Subcutaneous abdominal adipose tissue (tissue), 5 donors: ENCODE measurements around the gene AGFG2.
"Not testable (repeated sequence)": the region's sequence is repeated elsewhere in the genome, so short reads cannot be mapped to it uniquely, and the experiment has no call there.

Experiments used
- H3K27ac ChIP-seq: one replicate; pipeline ENCODE4 v1.7.0; 2013; ENCODE audit warnings: low read depth, mild to moderate bottlenecking, inconsistent platforms, low read length, moderate library complexity
- H3K27me3 ChIP-seq, 5 donors: one replicate each; pipeline ENCODE4 v1.7.0; 2013; ENCODE audit warnings: low read length in 5 of 5, inconsistent platforms in 1 of 5; ENCODE audit not compliant: control insufficient read depth in 5 of 5, insufficient read depth in 4 of 5
- H3K36me3 ChIP-seq, 5 donors: one replicate each; pipeline ENCODE4 v1.7.0; 2013; ENCODE audit warnings: low read length in 5 of 5; ENCODE audit not compliant: control insufficient read depth in 5 of 5, insufficient read depth in 5 of 5
- H3K4me1 ChIP-seq, 5 donors: one replicate each; pipeline ENCODE4 v1.7.0; 2013; ENCODE audit warnings: low read length in 5 of 5, mild to moderate bottlenecking in 3 of 5, moderate library complexity in 1 of 5; ENCODE audit not compliant: control insufficient read depth in 5 of 5, insufficient read depth in 5 of 5
- H3K4me3 ChIP-seq, 5 donors: one replicate each; pipeline ENCODE4 v1.7.0; 2013; ENCODE audit warnings: low read length in 5 of 5, low read depth in 1 of 5
- H3K9ac ChIP-seq, 5 donors: one replicate each; pipeline ENCODE4 v1.7.0; 2013; ENCODE audit warnings: low read length in 5 of 5, mild to moderate bottlenecking in 4 of 5, moderate library complexity in 3 of 5
- H3K9me3 ChIP-seq, 5 donors: one replicate each; pipeline ENCODE4 v1.7.0; 2013; ENCODE audit warnings: low read length in 5 of 5; ENCODE audit not compliant: control insufficient read depth in 5 of 5
- donor health status: healthy.
- donor health status: healthy.
- donor health status: healthy.
- donor health status: healthy.
- donor health status: healthy.

The AGFG2 gene, protein sequence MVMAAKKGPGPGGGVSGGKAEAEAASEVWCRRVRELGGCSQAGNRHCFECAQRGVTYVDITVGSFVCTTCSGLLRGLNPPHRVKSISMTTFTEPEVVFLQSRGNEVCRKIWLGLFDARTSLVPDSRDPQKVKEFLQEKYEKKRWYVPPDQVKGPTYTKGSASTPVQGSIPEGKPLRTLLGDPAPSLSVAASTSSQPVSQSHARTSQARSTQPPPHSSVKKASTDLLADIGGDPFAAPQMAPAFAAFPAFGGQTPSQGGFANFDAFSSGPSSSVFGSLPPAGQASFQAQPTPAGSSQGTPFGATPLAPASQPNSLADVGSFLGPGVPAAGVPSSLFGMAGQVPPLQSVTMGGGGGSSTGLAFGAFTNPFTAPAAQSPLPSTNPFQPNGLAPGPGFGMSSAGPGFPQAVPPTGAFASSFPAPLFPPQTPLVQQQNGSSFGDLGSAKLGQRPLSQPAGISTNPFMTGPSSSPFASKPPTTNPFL

GRCh38 chr7:100538654-100539435, at the start of gene AGFG2:
AGFG2 (plus strand) TSS chr7:100539203; CDS start chr7:100539347, 144 bp downstream.
- Histone ChIP-seq H3K27me3 (no peaks in the 10 kb centered on the region), H3K9ac (peak within 1 kb of the TSS; percentile 28 to 79 (median 62)), H3K4me3 (peak within 1 kb of the TSS; percentile 70 to 85 (median 78)), H3K27ac (peak within 1 kb of the TSS; percentile 70), H3K9me3 (no peaks in the 10 kb centered on the region), H3K36me3 (no peaks in the 10 kb centered on the region), H3K4me1 (peaks cover 3 to 20% (median 14%) of the 10 kb centered on the region in 5 donors)

DNA sequence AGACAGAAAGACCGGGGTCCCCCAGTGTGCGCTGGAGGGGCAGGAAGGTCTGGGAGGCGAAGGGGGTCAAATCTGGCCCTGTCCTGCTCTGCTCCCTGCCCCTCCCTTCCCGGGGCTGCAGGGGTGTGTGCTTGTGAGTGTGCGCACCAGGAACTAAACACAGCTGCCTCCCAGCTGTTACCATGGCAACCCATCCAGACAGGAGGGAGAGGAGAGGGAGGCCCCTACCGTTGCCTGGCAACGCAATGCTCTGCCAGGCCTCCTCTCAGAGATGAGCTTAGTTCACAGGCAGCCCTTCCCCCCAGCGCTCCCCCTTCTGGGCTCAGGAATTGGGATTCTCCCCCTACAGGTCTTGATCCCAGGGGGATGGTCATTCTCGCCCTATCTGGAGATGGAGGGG, 49.2 kb upstream of the AGFG2 start:
- H3K27me3 ChIP-seq, result no peaks in the 10 kb centered on the region
- H3K9me3 ChIP-seq, result no peaks in the 10 kb centered on the region
- no peak overlapping the region for H3K9ac ChIP-seq
- no peaks in the 10 kb centered on the region for H3K36me3 ChIP-seq
- H3K27ac ChIP-seq, result no peak overlapping the region
- no peak overlapping the region for H3K4me3 ChIP-seq
- H3K4me1 ChIP-seq, result peaks cover 3 to 30% (median 15%) of the 10 kb centered on the region in 5 donors

DNA sequence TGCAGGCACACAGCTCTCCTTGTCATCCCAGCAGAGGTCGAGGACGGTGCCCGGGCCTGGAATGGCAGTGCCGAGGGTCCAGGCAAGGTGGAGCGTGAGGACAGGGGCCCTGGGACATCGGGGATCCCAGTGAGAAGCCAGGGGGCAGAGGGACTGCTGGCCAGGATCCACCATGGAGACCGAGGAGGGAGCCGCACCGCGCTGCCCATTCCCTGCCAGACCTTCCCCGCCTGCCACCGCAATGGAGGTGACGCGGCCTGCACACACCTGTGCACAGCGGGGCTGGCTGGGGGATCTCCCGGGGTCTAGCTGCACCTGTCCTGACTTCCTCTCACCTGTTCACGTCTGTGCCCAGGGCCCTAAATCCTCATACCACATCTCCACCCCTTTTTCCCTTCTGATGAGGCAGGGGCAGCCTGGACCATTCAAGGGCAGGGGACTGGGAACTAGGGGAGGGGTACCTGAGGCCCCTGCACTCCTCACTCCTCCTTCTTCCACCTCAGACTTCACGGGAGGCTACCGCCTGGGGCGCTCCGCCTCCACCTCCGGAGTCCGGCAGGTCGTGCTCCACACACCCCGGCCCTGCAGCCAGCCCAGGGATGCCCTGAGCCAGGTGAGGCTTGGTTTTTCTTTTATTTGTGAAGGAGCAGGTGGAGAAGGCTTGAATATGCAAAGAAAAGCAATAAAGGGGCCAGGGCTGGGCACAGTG, 48.4 kb upstream of the AGFG2 start:
- H3K9ac ChIP-seq, result no peak overlapping the region

DNA sequence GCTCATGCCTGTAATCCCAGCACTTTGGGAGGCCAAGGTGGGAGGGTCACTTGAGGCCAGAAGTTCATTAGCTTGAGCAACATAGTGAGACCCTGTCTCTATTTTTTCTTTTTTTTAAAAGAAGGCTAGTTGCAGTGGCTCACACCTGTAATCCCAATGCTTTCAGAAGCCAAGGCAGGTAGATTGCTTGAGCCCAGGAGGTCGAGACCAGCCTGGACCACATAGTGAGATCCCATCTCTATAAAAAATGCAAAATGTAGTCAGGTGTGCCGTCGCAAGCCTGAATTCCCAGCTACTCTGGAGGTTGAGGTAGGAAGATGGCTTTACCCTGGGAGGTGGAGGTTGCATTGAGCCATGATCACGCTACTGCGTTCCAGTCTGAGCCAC, 47.8 kb upstream of the AGFG2 start:
- no peaks in the 10 kb centered on the region for H3K36me3 ChIP-seq

More for the DNA sequence above, 48.4 kb upstream of the AGFG2 start:
- peaks cover 3 to 25% (median 15%) of the 10 kb centered on the region in 5 donors for H3K4me1 ChIP-seq
- H3K36me3 ChIP-seq, result no peaks in the 10 kb centered on the region
- H3K9me3 ChIP-seq, result no peaks in the 10 kb centered on the region
- no peak overlapping the region for H3K27ac ChIP-seq
- H3K27me3 ChIP-seq, result no peaks in the 10 kb centered on the region
- no peak overlapping the region for H3K4me3 ChIP-seq

GRCh38 chr7:100492738-100493475, 46.1 kb upstream of the AGFG2 start:
- Histone ChIP-seq H3K9me3 (no peaks in the 10 kb centered on the region), H3K4me1 (peaks cover 3 to 16% (median 15%) of the 10 kb centered on the region in 5 donors), H3K4me3 (peak overlapping the region; percentile 29 to 64 (median 56)), H3K36me3 (no peaks in the 10 kb centered on the region), H3K27ac (no peak overlapping the region), H3K27me3 (no peaks in the 10 kb centered on the region), H3K9ac (peak overlapping the region in 3 of 5 donors; percentile 43 to 69 (median 62))

More for the DNA sequence above, 47.8 kb upstream of the AGFG2 start:
- H3K4me3 ChIP-seq, result no peak overlapping the region
- H3K4me1 ChIP-seq, result peaks cover 3 to 20% (median 15%) of the 10 kb centered on the region in 5 donors
- H3K27me3 ChIP-seq, result no peaks in the 10 kb centered on the region
- H3K9me3 ChIP-seq, result no peaks in the 10 kb centered on the region
- H3K27ac ChIP-seq, result no peak overlapping the region
- H3K9ac ChIP-seq, result no peak overlapping the region

DNA sequence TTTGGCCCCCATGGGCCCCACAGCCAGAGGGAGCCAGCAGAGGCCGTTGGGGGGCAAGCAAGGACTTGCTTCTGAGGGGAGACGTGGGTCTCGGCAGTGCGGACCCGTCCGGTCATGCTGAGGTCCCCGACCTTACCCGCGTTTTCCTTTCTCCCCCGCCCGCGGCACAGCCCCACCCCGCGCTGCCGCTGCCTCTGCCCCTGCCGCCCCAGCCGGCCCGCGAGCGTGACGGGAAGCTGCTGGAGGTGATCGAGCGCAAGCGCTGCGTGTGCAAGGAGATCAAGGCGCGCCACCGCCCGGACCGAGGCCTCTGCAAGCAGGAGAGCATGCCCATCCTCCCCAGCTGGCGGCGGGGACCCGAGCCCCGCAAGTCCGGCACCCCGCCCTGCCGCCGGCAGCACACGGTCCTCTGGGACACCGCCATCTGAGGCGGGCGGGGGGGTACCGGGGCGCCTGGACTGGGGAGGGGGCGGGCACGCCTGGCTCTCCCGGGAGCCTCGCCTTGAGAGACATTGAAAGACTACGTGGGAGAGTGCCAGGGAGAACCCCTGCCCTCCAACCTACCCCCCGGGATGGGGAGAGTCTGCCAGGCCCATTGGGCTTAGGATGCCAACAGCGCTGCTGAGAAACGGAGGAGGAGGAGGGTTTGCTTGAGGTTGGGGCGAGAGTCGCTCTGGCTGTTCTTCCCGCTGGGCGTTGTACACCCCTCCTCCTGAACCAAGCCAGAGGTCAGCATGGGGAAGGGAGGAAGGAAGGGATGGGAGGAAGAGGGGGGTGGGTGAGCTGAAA, 45.3 kb upstream of the AGFG2 start:
- no peaks in the 10 kb centered on the region for H3K36me3 ChIP-seq
- H3K27ac ChIP-seq, result peak overlapping the region; percentile 30
- H3K9ac ChIP-seq, result peak overlapping the region in 3 of 5 donors; percentile 43 to 69 (median 62)
- H3K27me3 ChIP-seq, result no peaks in the 10 kb centered on the region
- peaks cover 3 to 16% (median 15%) of the 10 kb centered on the region in 5 donors for H3K4me1 ChIP-seq
- no peaks in the 10 kb centered on the region for H3K9me3 ChIP-seq
- peak overlapping the region; percentile 53 to 76 (median 64) for H3K4me3 ChIP-seq

DNA sequence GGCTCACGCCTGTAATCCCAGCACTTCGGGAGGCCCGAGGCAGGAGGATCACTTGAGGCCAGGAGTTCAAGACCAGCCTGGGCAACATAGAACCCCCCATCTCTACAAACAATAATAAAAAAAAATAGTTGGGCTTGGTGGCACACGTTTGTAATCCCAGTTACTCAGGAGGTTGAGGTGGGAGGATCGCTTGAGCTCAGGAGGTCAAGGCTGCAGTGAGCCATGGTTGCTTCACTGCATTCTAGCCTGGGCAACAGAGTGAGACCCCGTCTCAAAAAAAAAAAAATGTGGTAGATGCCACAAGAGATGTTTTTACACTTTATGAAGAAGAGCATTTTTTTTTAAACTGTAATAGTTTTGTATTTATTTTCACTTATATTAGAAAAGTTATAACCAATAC, 42.5 kb upstream of the AGFG2 start:
- Histone ChIP-seq H3K4me3 (no peak overlapping the region), H3K9ac (no peak overlapping the region), H3K27me3 (no peaks in the 10 kb centered on the region), H3K4me1 (peaks cover 3 to 16% (median 15%) of the 10 kb centered on the region in 5 donors), H3K27ac (no peak overlapping the region), H3K9me3 (no peaks in the 10 kb centered on the region), H3K36me3 (no peaks in the 10 kb centered on the region)

DNA sequence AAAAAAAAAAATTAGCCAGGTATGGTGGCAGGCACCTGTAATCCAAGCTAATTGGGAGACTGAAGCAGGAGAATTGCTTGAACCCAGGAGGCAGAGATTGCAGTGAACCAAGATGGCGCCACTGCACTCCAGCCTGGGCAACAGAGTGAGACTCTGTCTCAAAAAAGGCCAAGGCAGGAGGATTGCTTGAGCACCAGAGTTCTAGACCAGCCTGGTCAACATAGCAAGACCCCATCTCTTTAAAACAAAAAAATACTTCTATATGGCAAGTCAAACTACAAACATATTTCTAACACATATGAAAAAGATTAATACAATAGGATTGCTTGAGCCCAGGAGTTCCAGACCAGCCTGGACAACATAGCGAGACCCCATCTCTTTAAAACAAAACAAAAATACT, 38.3 kb upstream of the AGFG2 start:
- H3K4me1 ChIP-seq, H3K9ac ChIP-seq, H3K9me3 ChIP-seq, H3K4me3 ChIP-seq, H3K27me3 ChIP-seq, H3K27ac ChIP-seq, H3K36me3 ChIP-seq: not testable (repeated sequence)

- H3K36me3 ChIP-seq, H3K9ac ChIP-seq, H3K4me1 ChIP-seq, H3K27ac ChIP-seq, H3K27me3 ChIP-seq, H3K4me3 ChIP-seq, H3K9me3 ChIP-seq: not testable (repeated sequence)
Measured at GRCh38 chr7:100504031-100504430, 35.0 kb upstream of the AGFG2 start.
